T-helper 17 cell (primary cell): Measurements from ENCODE around the gene PLIN5. TPM values are rescaled to one million over a fixed set of nuclear protein-coding genes. Genes with fewer than 3 reads are reported as not detected.
"Not testable (repeated sequence)": the region's sequence is repeated elsewhere in the genome, so short reads cannot be mapped to it uniquely, and the experiment has no call there.

ENCODE experiments used
- ATAC-seq: fragments of 150-1000 bp; cut with Tn5 transposase; 2 replicates; pipeline ENCODE4 v1.10.0; 2021; ENCODE audit warnings: mild to moderate bottlenecking, moderate library complexity
- DNase-seq, 3 donors: peaks; one replicate each; pipeline versions ENCODE4 v3.0.0 to v3.0.0-alpha.2; 2020 to 2021
- H3K9me3 ChIP-seq: one replicate; pipeline ENCODE4 v1.7.0; 2013; ENCODE audit warnings: low read length, mild to moderate bottlenecking; ENCODE audit not compliant: control insufficient read depth, poor library complexity, severe bottlenecking
- H3K27ac Mint-ChIP-seq: one replicate; pipeline ENCODE4 v1.8.0; 2022; ENCODE audit warnings: mild to moderate bottlenecking, moderate library complexity, mixed read lengths
- H3K27me3 Mint-ChIP-seq: one replicate; pipeline ENCODE4 v1.8.0; 2022; ENCODE audit warnings: mixed read lengths
- H3K36me3 Mint-ChIP-seq: one replicate; pipeline ENCODE4 v1.8.0; 2022; ENCODE audit warnings: low read depth, mixed read lengths
- H3K4me1 Mint-ChIP-seq: one replicate; pipeline ENCODE4 v1.8.0; 2022; ENCODE audit warnings: mild to moderate bottlenecking, mixed read lengths
- H3K4me3 Mint-ChIP-seq: one replicate; pipeline ENCODE4 v1.8.0; 2022; ENCODE audit warnings: mild to moderate bottlenecking, moderate library complexity, mixed read lengths
- total RNA-seq, 4 donors: library from RNA in 2 of 4; stranded (reverse) in 2 of 4; gene quantifications; one replicate each; pipeline ENCODE4 v1.2.3 and lab custom pipeline; 2022 to 2026

Gene PLIN5
- total RNA-seq, 2 donors from 2014 or later, result not detected

DNA sequence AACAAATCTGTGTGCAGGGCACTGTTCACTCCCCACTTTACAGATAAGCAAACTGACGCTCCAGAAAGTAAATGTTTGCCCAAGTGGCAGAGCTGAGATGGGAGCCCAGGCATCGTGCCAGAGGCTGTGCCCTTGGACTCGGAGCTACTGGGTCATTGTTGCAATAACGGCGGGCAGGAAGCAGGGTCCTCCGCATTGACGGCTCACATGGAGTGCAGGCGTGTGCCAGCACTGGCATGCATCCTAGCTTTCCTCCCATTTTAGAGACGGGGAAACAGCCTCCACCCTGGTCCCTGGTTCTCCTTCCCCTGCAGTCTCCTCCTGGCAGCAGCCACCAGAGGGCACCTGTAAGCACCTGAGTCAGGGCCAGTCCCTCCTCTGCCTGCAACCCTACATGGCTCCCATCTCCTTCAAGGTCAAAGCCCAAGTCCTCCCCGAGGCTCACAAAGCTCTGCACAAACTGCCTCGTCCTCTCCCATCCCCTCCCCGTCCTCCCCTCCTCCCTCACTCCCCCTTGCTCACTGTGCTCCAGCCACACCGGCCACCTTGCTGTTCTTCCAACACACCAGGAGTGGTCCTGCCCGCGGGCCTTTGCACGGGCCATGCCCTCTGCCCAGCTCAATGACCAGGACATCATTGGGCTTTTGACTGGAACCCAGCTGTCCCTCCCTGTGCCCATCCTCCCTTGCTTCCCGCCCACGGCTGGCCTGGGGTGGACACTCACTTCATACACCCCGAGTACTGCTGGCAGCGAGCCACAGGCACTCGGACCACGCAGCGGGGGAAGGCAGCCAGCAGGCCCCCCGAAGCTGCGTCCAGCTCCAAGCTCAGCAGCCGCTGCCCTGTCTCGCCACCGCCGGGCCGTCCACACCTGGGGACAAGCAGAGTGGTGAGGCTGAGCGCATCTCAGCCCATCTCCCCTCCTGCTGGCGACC is 12.5 kb upstream of the PLIN5 start:
- ATAC-seq (no peak), DNase-seq (no peak)
- Mint-ChIP-seq H3K4me3 (no peak overlapping the region), H3K36me3 (peaks cover 4% of the 10 kb centered on the region), H3K27me3 (peaks cover 23% of the 10 kb centered on the region), H3K4me1 (peaks cover 2% of the 10 kb centered on the region), H3K27ac (no peak overlapping the region)
- no peaks in the 10 kb centered on the region for H3K9me3 ChIP-seq

DNA sequence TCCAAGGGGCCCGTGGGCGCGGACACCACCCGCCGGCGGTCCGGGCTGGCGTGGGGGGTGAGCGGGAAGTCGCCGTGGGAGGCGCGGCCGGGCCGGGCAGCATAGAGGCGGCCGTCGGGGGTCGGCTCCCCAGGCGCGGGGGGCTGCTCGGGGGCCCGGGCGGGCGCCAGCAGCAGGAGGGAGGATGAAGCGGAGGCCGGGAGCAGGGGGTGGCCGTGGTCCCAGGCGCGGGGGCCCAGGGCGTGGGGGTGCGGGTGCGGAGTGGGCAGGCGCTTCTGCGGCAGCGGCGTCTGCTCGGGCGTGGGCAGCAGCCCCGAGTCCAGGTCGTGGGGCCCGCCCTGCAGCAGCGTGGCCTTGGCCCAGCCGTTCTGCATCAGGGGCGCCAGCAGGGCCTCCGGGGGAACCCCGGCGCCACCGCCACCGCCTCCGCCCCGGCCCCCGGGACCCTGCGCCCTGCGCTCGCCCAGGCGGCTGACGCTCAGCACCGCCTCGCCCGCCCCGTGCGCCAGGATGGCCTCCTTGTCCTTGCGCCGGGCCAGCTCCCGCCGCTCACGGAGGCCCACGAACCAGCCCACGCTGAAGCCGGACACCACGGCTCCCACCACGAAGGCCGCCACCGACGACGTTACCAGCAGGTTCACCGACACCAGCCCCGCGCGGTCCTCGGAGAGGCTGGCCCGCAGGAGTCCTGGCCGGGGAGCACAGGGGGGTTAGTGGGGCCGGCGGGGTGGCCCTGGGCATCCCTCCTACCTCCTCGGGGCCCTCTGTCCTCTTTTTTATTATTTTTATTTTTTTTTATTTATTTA is 9.0 kb upstream of the PLIN5 start:
- no peak for ATAC-seq
- no peak for DNase-seq
- no peaks in the 10 kb centered on the region for H3K9me3 ChIP-seq
- peaks cover 3% of the 10 kb centered on the region for H3K36me3 Mint-ChIP-seq
- no peak overlapping the region for H3K4me3 Mint-ChIP-seq
- peaks cover 20% of the 10 kb centered on the region for H3K27me3 Mint-ChIP-seq
- peaks cover 2% of the 10 kb centered on the region for H3K4me1 Mint-ChIP-seq
- H3K27ac Mint-ChIP-seq, result no peak overlapping the region

DNA sequence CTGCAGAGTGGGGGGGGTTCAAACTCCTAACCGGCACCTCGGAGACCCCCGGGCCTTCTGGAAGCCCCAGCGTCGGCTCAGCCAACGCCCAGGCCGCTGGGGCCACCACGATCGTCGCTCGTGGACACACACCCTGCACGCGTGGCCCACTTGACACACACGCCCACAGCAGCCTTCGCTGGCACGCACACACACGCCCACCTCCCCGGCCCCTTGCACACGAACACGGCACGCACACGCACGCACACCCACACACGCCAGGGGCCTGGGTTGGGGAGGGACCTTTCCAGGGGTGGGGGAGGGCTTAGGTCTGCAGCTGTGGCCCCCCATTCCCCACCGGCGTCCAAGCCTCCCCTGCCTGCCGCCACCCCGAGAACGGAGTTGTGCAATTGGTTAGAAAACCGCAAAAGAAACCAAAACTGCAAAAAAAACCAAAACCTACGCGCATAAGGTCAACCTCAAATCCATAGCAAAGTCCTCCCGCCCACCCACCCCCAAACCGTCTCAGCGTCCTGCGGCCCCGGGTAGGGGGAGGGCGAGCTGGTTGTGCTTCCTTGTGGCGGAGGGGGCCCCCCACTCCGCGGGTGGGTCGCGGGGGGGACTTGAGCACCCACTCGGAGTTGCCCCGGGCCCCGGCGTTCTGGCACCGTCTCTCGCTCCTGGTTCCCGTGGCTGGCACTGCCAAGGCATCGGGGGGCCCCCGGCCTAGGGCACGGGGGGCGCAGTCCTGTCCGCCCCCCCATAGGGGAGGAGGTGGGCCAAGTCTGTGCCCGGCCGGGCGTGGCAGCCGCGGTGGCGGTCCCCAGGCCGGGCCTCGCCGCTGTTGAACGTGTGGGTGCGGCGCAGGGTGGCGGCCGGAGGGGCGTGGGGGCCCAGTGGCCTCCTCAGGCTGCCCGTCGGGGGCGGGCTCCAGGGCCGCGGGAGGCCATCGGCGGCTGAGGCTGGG is 8.1 kb upstream of the PLIN5 start:
- H3K27ac Mint-ChIP-seq, result no peak overlapping the region
- H3K36me3 Mint-ChIP-seq, result peaks cover 2% of the 10 kb centered on the region
- DNase-seq (no peak), ATAC-seq (no peak)
- H3K27me3 Mint-ChIP-seq, result peaks cover 18% of the 10 kb centered on the region
- no peaks in the 10 kb centered on the region for H3K9me3 ChIP-seq
- no peaks in the 10 kb centered on the region for H3K4me1 Mint-ChIP-seq
- H3K4me3 Mint-ChIP-seq, result no peak overlapping the region

DNA sequence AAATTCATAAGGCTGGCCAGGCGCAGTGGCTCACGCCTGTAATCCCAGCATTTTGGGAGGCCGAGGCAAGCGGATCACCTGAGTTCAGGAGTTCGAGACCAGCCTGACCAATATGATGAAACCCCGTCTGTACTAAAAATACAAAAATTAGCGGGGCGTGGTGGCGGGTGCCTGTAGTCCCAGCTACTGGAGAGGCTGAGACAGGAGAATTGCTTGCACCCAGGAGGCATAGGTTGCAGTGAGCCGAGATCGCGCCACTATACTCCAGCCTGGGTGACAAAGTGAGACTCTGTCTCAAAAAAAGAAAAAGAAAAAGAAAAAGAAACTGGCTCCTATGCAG is 6.8 kb upstream of the PLIN5 start:
- H3K27me3 Mint-ChIP-seq, result peaks cover 18% of the 10 kb centered on the region
- not testable (repeated sequence) for H3K27ac Mint-ChIP-seq, ATAC-seq, DNase-seq, H3K4me3 Mint-ChIP-seq, H3K9me3 ChIP-seq, H3K36me3 Mint-ChIP-seq, H3K4me1 Mint-ChIP-seq

GRCh38 chr19:4541114-4541805 is 6.2 kb upstream of the PLIN5 start:
- no peak overlapping the region for H3K27ac Mint-ChIP-seq
- no peaks in the 10 kb centered on the region for H3K9me3 ChIP-seq
- ATAC-seq (no peak), DNase-seq (no peak)
- H3K4me1 Mint-ChIP-seq, result no peaks in the 10 kb centered on the region
- no peak overlapping the region for H3K4me3 Mint-ChIP-seq
- H3K27me3 Mint-ChIP-seq, result peaks cover 18% of the 10 kb centered on the region
- H3K36me3 Mint-ChIP-seq, result peaks cover 2% of the 10 kb centered on the region

DNA sequence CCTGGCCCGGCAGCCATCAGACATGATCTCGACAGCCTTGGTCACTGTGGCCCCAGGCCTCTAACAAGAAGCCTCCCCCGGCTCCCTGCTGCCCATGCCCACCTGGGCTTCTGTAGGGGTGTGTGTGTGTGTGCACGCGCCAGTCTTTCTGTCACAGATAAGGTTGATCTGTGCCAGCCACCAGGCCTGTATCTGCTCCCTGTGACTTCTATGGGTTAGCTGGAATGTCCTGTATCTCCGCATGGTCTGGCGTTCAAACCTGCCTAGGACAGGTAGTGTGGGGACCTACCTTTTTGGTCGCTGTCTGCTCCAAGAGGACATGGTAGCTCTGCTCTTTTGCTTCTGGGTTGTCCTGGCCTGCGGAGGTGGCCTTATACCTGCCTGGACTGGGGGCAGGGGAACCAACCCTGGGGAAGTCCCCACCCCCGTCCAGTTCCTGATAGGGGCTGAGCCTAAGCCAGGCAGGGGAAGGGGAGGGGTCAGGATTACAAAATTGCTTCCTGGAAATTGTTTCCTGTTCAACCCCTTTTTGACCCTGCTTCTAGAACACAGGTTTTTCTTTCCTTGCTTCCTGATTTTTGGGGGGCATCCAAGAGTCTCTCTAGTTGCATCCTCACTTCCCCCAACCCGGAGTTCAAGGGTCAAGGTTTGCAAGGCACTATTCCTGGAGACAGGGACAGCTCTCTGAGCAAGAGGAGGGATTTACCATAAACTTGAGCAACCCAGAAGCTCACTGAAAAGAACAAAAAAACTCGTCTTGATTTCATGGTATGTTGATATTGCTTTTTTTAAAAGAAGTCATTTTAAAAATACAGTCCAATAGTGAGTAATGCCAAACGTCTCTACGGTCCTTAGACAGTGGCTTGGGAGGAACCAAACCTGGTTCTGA is 4.9 kb upstream of the PLIN5 start, which contains the start of gene LRG1:
Gene LRG1, minus strand, starts transcription at position 344 of the 889 bp plus-strand sequence. Its CDS starts 23 bp downstream, at position 321.
- H3K4me3 Mint-ChIP-seq, result no peak within 1 kb of the TSS

DNA sequence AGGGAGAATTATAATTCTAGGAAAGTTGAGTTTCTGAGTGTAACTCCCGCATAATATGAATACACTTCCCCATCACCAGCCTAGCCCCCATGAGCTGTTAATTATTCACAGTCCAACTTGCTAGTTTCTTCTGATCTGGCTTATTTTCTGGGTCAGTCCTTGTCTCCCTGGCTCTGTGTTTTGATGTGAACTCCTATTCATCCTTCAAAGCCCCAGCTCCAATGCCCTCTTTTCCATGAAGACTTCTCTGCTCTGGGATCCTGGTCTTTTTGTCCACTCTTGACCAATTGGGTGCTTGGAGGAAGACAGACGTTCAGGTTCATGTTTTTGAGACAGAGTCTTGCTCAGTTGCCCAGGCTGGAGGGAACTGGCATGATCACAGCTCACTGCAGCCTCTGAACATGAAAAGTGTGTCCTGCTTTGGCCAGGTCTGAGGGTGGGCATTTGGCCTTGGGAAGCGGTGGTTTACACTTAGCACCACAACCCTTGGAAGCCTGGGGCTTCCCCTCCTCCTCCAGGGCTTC is 4.2 kb upstream of the PLIN5 start:
- no peak overlapping the region for H3K27ac Mint-ChIP-seq
- DNase-seq (no peak), ATAC-seq (no peak)
- no peaks in the 10 kb centered on the region for H3K9me3 ChIP-seq
- H3K4me3 Mint-ChIP-seq, result no peak overlapping the region
- H3K27me3 Mint-ChIP-seq, result peaks cover 24% of the 10 kb centered on the region
- H3K4me1 Mint-ChIP-seq, result no peaks in the 10 kb centered on the region
- peaks cover 2% of the 10 kb centered on the region for H3K36me3 Mint-ChIP-seq

More for the DNA sequence above, 4.9 kb upstream of the PLIN5 start, which contains the start of gene LRG1:
- H3K9me3 ChIP-seq, result no peaks in the 10 kb centered on the region
- no peak for DNase-seq
- Mint-ChIP-seq H3K4me1 (no peaks in the 10 kb centered on the region), H3K27ac (no peak within 1 kb of the TSS), H3K36me3 (peaks cover 2% of the 10 kb centered on the region), H3K27me3 (peaks cover 20% of the 10 kb centered on the region)
- ATAC-seq, result no peak

DNA sequence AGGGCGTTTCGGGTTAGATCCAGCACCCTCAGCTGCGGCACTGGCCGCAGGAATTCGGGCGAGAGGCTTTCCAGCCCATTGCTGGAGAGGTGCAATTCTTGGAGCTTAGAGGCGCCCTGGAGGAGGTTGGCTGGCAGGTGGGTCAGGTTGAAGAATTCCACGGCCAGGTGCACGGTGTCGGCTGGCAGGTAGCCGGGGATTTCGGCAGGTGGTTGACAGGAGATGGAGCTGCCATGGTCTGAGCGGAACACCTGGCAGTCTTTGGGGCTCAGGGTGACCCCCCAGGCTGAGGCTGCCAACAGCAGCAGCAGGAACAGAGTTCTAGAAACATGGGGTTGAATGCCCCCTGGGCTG is 3.6 kb upstream of the PLIN5 start:
- no peak overlapping the region for H3K4me3 Mint-ChIP-seq

GRCh38 chr19:4537953-4538600 is 3.1 kb upstream of the PLIN5 start:
- no peaks in the 10 kb centered on the region for H3K9me3 ChIP-seq
- H3K27me3 Mint-ChIP-seq, result peaks cover 29% of the 10 kb centered on the region
- peaks cover 2% of the 10 kb centered on the region for H3K36me3 Mint-ChIP-seq
- no peak for DNase-seq
- no peaks in the 10 kb centered on the region for H3K4me1 Mint-ChIP-seq
- no peak overlapping the region for H3K4me3 Mint-ChIP-seq
- no peak for ATAC-seq
- H3K27ac Mint-ChIP-seq, result no peak overlapping the region

More for the DNA sequence above, 3.6 kb upstream of the PLIN5 start:
- Mint-ChIP-seq H3K36me3 (peaks cover 2% of the 10 kb centered on the region), H3K27me3 (peaks cover 24% of the 10 kb centered on the region), H3K27ac (no peak overlapping the region), H3K4me1 (no peaks in the 10 kb centered on the region)
- no peak for DNase-seq
- no peaks in the 10 kb centered on the region for H3K9me3 ChIP-seq
- ATAC-seq, result no peak

GRCh38 chr19:4536798-4537197 is 1.8 kb upstream of the PLIN5 start:
- Mint-ChIP-seq H3K36me3 (peaks cover 2% of the 10 kb centered on the region), H3K27ac (no peak overlapping the region)
- ATAC-seq, result no peak

GRCh38 chr19:4533835-4534424 is 1.1 kb downstream of the PLIN5 start:
- no peaks in the 10 kb centered on the region for H3K4me1 Mint-ChIP-seq
- ATAC-seq (no peak), DNase-seq (no peak)
- H3K4me3 Mint-ChIP-seq, result no peak overlapping the region
- no peaks in the 10 kb centered on the region for H3K36me3 Mint-ChIP-seq
- H3K27ac Mint-ChIP-seq, result no peak overlapping the region
- H3K27me3 Mint-ChIP-seq, result peaks cover 16% of the 10 kb centered on the region
- no peaks in the 10 kb centered on the region for H3K9me3 ChIP-seq

More at GRCh38 chr19:4536798-4537197, 1.8 kb upstream of the PLIN5 start:
- Mint-ChIP-seq H3K27me3 (peaks cover 29% of the 10 kb centered on the region), H3K4me3 (no peak overlapping the region), H3K4me1 (no peaks in the 10 kb centered on the region)
- no peak for DNase-seq
- H3K9me3 ChIP-seq, result no peaks in the 10 kb centered on the region
